ENCODE measurements around the gene PARD6A. TPM values are rescaled to one million over a fixed set of nuclear protein-coding genes. Genes with fewer than 3 reads are reported as not detected.

Gene PARD6A
- total RNA-seq, 4 donors from 2014 or later: 11.3 to 22.8 (median 16.0) TPM

- Histone ChIP-seq H3K9me3 (no peaks in the 10 kb centered on the region), H3K27me3 (no peaks in the 10 kb centered on the region), H3K27ac (replicated peaks in 1 of 4) (no peak overlapping the region), H3K4me1 (peaks cover 0 to 12% (median 3%) of the 10 kb centered on the region in 4 donors), H3K4me3 (no peak overlapping the region), H3K36me3 (no peaks in the 10 kb centered on the region)
- 68% methylated on average over 2 of the region's 2 CpGs for WGBS
- TF ChIP-seq POLR2A (IDR thresholded peaks at IDR 0.05; ENCODE audit: low read depth): no peak
- TF ChIP-seq, protein P1, sequence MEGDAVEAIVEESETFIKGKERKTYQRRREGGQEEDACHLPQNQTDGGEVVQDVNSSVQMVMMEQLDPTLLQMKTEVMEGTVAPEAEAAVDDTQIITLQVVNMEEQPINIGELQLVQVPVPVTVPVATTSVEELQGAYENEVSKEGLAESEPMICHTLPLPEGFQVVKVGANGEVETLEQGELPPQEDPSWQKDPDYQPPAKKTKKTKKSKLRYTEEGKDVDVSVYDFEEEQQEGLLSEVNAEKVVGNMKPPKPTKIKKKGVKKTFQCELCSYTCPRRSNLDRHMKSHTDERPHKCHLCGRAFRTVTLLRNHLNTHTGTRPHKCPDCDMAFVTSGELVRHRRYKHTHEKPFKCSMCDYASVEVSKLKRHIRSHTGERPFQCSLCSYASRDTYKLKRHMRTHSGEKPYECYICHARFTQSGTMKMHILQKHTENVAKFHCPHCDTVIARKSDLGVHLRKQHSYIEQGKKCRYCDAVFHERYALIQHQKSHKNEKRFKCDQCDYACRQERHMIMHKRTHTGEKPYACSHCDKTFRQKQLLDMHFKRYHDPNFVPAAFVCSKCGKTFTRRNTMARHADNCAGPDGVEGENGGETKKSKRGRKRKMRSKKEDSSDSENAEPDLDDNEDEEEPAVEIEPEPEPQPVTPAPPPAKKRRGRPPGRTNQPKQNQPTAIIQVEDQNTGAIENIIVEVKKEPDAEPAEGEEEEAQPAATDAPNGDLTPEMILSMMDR (IDR thresholded peaks at IDR 0.05): no peak
- no peak for TF ChIP-seq EP300 (IDR thresholded peaks at IDR 0.05)
- no peak for TF ChIP-seq POLR2AphosphoS5 (IDR thresholded peaks at IDR 0.05)
- intact Hi-C loops (cut with DNase I): no loop called here
- no peak for DNase-seq (ENCODE audit: extremely low spot score)
Measured at GRCh38 chr16:67708368-67708771, 47.6 kb downstream of the PARD6A start.

DNA sequence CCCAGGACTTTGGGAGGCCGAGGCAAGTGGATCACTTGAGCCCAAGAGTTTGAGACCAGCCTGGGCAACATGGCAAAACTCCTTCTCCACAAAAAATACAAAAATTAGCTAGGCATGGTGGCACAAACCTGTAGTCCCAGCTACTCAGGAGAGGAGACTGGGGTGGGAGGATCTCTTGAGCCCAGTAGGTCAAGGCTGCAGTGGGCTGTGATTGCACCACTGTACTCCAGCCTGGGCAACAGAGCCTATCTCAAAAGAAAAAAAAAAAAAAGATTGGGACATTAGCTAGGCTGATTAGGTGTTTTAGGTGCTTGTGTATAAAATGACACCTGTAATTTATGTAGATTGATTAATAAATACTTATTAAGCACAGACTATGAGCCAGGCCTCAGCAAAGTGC lies 48.3 kb downstream of the PARD6A start:
- Histone ChIP-seq H3K4me1 (peaks cover 0 to 8% (median 3%) of the 10 kb centered on the region in 4 donors), H3K4me3 (no peak overlapping the region), H3K27me3 (no peaks in the 10 kb centered on the region), H3K36me3 (no peaks in the 10 kb centered on the region), H3K9me3 (no peaks in the 10 kb centered on the region), H3K27ac (replicated peaks in 1 of 4) (no peak overlapping the region)
- intact Hi-C loops (cut with DNase I): no loop called here
- DNase-seq (ENCODE audit: extremely low spot score): no peak
- WGBS: 91% methylated on average over 1 of the region's 1 CpG
- TF ChIP-seq EP300 (IDR thresholded peaks at IDR 0.05): no peak
- no peak for TF ChIP-seq POLR2A (IDR thresholded peaks at IDR 0.05; ENCODE audit: low read depth)
- no peak for TF ChIP-seq POLR2AphosphoS5 (IDR thresholded peaks at IDR 0.05)
- TF ChIP-seq, protein P1 (IDR thresholded peaks at IDR 0.05): no peak

GRCh38 chr16:67710607-67711006 lies 49.8 kb downstream of the PARD6A start:
- WGBS: 93% methylated on average over 6 of the region's 6 CpGs
- no peak for DNase-seq (ENCODE audit: extremely low spot score)
- no peaks in the 10 kb centered on the region for H3K4me1 ChIP-seq
- H3K27me3 ChIP-seq: no peaks in the 10 kb centered on the region
- no peaks in the 10 kb centered on the region for H3K36me3 ChIP-seq
- no peaks in the 10 kb centered on the region for H3K9me3 ChIP-seq
- H3K27ac ChIP-seq (replicated peaks in 1 of 4): no peak overlapping the region
- TF ChIP-seq EP300 (IDR thresholded peaks at IDR 0.05): no peak
- H3K4me3 ChIP-seq: no peak overlapping the region
- intact Hi-C loops (cut with DNase I): no loop called here

Other genes starting within 250 kb of the PARD6A start
- gene ZDHHC1, start 244.5 kb upstream of the PARD6A start, total RNA-seq: 10 to 100 TPM; 11.6 to 27.5 (median 20.8) TPM
- 1 to 10 TPM in 2 of 4 donors, under 1 TPM in 1, not detected in 1; 0.42 to 2.2 (median 1.1) TPM for gene HSD11B2, start 229.8 kb upstream of the PARD6A start, total RNA-seq
- 100 to 1,000 TPM; 103 to 131 (median 119) TPM for gene ATP6V0D1, start 179.8 kb upstream of the PARD6A start, total RNA-seq
- not detected for gene AGRP, start 177.4 kb upstream of the PARD6A start, total RNA-seq
- 100 to 1,000 TPM in 1 of 4 donors, 10 to 100 TPM in 3; 63.1 to 108 (median 68.4) TPM for gene RIPOR1, start 132.1 kb upstream of the PARD6A start, total RNA-seq
- 10 to 100 TPM; 27.5 to 46.3 (median 38.5) TPM for gene CTCF, start 98.4 kb upstream of the PARD6A start, total RNA-seq
- 1 to 10 TPM in 1 of 4 donors, under 1 TPM in 3; 0.52 to 1.2 (median 0.76) TPM for gene CARMIL2, start 15.8 kb upstream of the PARD6A start, total RNA-seq
- 10 to 100 TPM; 22.0 to 31.6 (median 29.3) TPM for gene ACD, start 700 bp upstream of the PARD6A start, total RNA-seq
- gene ENKD1, start 5.8 kb downstream of the PARD6A start, total RNA-seq: 10 to 100 TPM; 24.5 to 47.3 (median 35.6) TPM
- 10 to 100 TPM in 2 of 4 donors, 1 to 10 TPM in 2; 5.1 to 15.6 (median 9.1) TPM for gene C16orf86, start 5.9 kb downstream of the PARD6A start, total RNA-seq
- 10 to 100 TPM in 3 of 4 donors, 1 to 10 TPM in 1; 9.1 to 24.2 (median 20.8) TPM for gene GFOD2, start 58.4 kb downstream of the PARD6A start, total RNA-seq
- gene RANBP10, start 145.6 kb downstream of the PARD6A start, total RNA-seq: 10 to 100 TPM in 2 of 4 donors, 1 to 10 TPM in 2; 5.8 to 12.2 (median 8.6) TPM
- gene TSNAXIP1, start 145.9 kb downstream of the PARD6A start, total RNA-seq: 1 to 10 TPM in 3 of 4 donors, under 1 TPM in 1; 0.83 to 2.2 (median 1.1) TPM
- gene THAP11, start 181.4 kb downstream of the PARD6A start, total RNA-seq: 100 to 1,000 TPM in 1 of 4 donors, 10 to 100 TPM in 3; 60.2 to 101 (median 78.3) TPM
- 100 to 1,000 TPM; 101 to 246 (median 174) TPM for gene NUTF2, start 186.0 kb downstream of the PARD6A start, total RNA-seq
- 10 to 100 TPM; 30.3 to 50.7 (median 33.2) TPM for gene CENPT, start 186.7 kb downstream of the PARD6A start, total RNA-seq
- gene EDC4, start 212.1 kb downstream of the PARD6A start, total RNA-seq: 10 to 100 TPM; 49.9 to 70.9 (median 52.0) TPM
- gene NRN1L, start 223.9 kb downstream of the PARD6A start, total RNA-seq: 1 to 10 TPM in 1 of 4 donors, under 1 TPM in 1, not detected in 2; 0.99 to 1.7 TPM
- 10 to 100 TPM; 16.1 to 35.4 (median 26.4) TPM for gene PSKH1, start 232.3 kb downstream of the PARD6A start, total RNA-seq